Right lobe of liver (tissue), 6 donors: ENCODE results near the gene MED28. TPM values are rescaled to one million over a fixed set of nuclear protein-coding genes. Genes with fewer than 3 reads are reported as not detected.

Experiments used
- ATAC-seq, 4 donors: fragments of 200-7000 bp; cut with Tn5 transposase; one replicate each; pipeline ENCODE4 v1.9.1; 2020; ENCODE audit warnings: mild to moderate bottlenecking in 4 of 4, moderate library complexity in 4 of 4
- DNase-seq, 3 donors: peaks; one replicate each; pipeline ENCODE4 v3.0.0-alpha.2; 2020
- H3K27ac ChIP-seq, 3 donors: fragments of 200-600 bp; one replicate each; pipeline ENCODE4 v1.8.0; 2022
- H3K27me3 ChIP-seq, 2 donors: fragments of 200-600 bp; one replicate each; pipeline ENCODE4 v1.8.0; 2022
- H3K36me3 ChIP-seq, 4 donors: fragments of 200-600 bp; sonication (generic) in 1 of 4; one replicate each; pipeline versions ENCODE4 v1.5.1 to v1.8.0; 2017 to 2022; ENCODE audit warnings: control low read depth in 1 of 4
- H3K4me1 ChIP-seq, 4 donors: fragments of 200-600 bp; sonication (generic) in 1 of 4; one replicate each; pipeline versions ENCODE4 v1.5.1 to v1.8.0; 2017 to 2022; ENCODE audit warnings: control low read depth in 1 of 4
- H3K4me3 ChIP-seq, 3 donors: fragments of 200-600 bp; one replicate each; pipeline ENCODE4 v1.8.0; 2022
- H3K9me3 ChIP-seq, 4 donors: fragments of 200-600 bp; sonication (generic) in 1 of 4; one replicate each; pipeline versions ENCODE4 v1.5.1 to v1.8.0; 2017 to 2022; ENCODE audit warnings: control low read depth in 1 of 4
- CTCF ChIP-seq, 4 donors: fragments of 200-600 bp in 3 of 4; fragments of 450-650 bp in 1 of 4; IDR thresholded peaks; one replicate each; pipeline versions ENCODE4 v1.5.1 to v1.8.0; 2016 to 2022; ENCODE audit warnings: antibody characterized with exemption in 4 of 4, mild to moderate bottlenecking in 2 of 4
- POLR2A ChIP-seq: fragments of 450-650 bp; IDR thresholded peaks from one replicate; pipeline ENCODE4 v1.6.1; 2017; ENCODE audit warnings: antibody characterized with exemption, mild to moderate bottlenecking
- WGBS: methylation state at CpG from one replicate; pipeline ENCODE4 v1.1.6; 2018; ENCODE audit warnings: low coverage, low lambda C conversion rate; ENCODE audit not compliant: insufficient coverage; ENCODE audit errors: missing lambda C conversion rate; 5-methylcytosine and 5-hydroxymethylcytosine counted together
- intact Hi-C, 2 donors: fragments of 100-400 bp; cut with DNase I; formaldehyde crosslinking; loops; one replicate each; pipeline versions ENCODE4 v1.11.2 to v1.14.1; 2022
- total RNA-seq, 6 experiments: library from RNA; depleted of rRNA in 2 of 6; stranded (reverse); fragments of >200 nt in 2 of 6; fragmentation: NEBNext Ultra II Directional in 3 of 6; extraction: Animal tissue kit (Norgen Biotek cat#: 25700) in 3 of 6; gene quantifications; one replicate each; pipeline versions ENCODE4 v1.1.0 to v1.2.4, GENCODE V29; 2016 to 2023
- donor health status: DM: no; HTN: yes; CAD: no.
- donor health status: DM: no; HTN: no; CAD: no.
- donor health status: DM: no; HTN: no; CAD: no.
- donor health status: DM: no; HTN: yes; CAD: no.
- donor health status: DM: no; HTN: yes; CAD: no.

The MED28 gene
- total RNA-seq, 6 experiments from 2014 or later, result 3.8 to 18.6 (median 15.3) TPM

- ATAC-seq (peak in 1 of 4 donors; percentile 18), DNase-seq (no peak)
- Histone ChIP-seq H3K4me3 (no peak overlapping the region), H3K4me1 (no peaks in the 10 kb centered on the region), H3K27me3 (no peaks in the 10 kb centered on the region), H3K9me3 (no peaks in the 10 kb centered on the region), H3K36me3 (no peaks in the 10 kb centered on the region), H3K27ac (no peak overlapping the region)
- intact Hi-C loops, result no loop called here
- TF ChIP-seq POLR2A (no peak), CTCF (IDR thresholded peaks at IDR 0.05) (no peak)
- WGBS, result 11% methylated on average over 1 of the region's 1 CpG
Observed at GRCh38 chr4:17665346-17665745, 50.9 kb downstream of the MED28 start.

GRCh38 chr4:17665852-17666251 lies 51.4 kb downstream of the MED28 start:
- 52% methylated on average over 3 of the region's 3 CpGs for WGBS
- Histone ChIP-seq H3K27me3 (no peaks in the 10 kb centered on the region), H3K36me3 (no peaks in the 10 kb centered on the region), H3K4me1 (no peaks in the 10 kb centered on the region), H3K9me3 (no peaks in the 10 kb centered on the region), H3K4me3 (no peak overlapping the region), H3K27ac (no peak overlapping the region)
- ATAC-seq (no peak), DNase-seq (no peak)
- intact Hi-C loops, result no loop called here
- TF ChIP-seq POLR2A (no peak), CTCF (IDR thresholded peaks at IDR 0.05) (no peak)

GRCh38 chr4:17667253-17667652 lies 52.8 kb downstream of the MED28 start:
- H3K36me3 ChIP-seq, result no peaks in the 10 kb centered on the region
- ATAC-seq, result no peak
- 63% methylated on average over 3 of the region's 3 CpGs for WGBS
- no peaks in the 10 kb centered on the region for H3K27me3 ChIP-seq
- DNase-seq, result no peak
- H3K4me3 ChIP-seq, result no peak overlapping the region
- H3K27ac ChIP-seq, result no peak overlapping the region
- TF ChIP-seq CTCF (IDR thresholded peaks at IDR 0.05) (no peak), POLR2A (no peak)
- H3K4me1 ChIP-seq, result no peaks in the 10 kb centered on the region
- intact Hi-C loops, result no loop called here
- H3K9me3 ChIP-seq, result no peaks in the 10 kb centered on the region

- TF ChIP-seq CTCF (IDR thresholded peaks at IDR 0.05), result no peak
- no peak for TF ChIP-seq POLR2A
- Histone ChIP-seq H3K4me3 (no peak overlapping the region), H3K9me3 (no peaks in the 10 kb centered on the region), H3K27me3 (no peaks in the 10 kb centered on the region), H3K36me3 (no peaks in the 10 kb centered on the region), H3K27ac (no peak overlapping the region), H3K4me1 (no peaks in the 10 kb centered on the region)
- WGBS, result 50% methylated on average over 2 of the region's 3 CpGs
- DNase-seq (no peak), ATAC-seq (no peak)
- intact Hi-C loops, result no loop called here
Observed at GRCh38 chr4:17667653-17668201, 53.3 kb downstream of the MED28 start.

GRCh38 chr4:17670423-17670822 lies 56.0 kb downstream of the MED28 start:
- Histone ChIP-seq H3K4me1 (no peaks in the 10 kb centered on the region), H3K27me3 (no peaks in the 10 kb centered on the region), H3K27ac (no peak overlapping the region), H3K9me3 (no peaks in the 10 kb centered on the region), H3K36me3 (no peaks in the 10 kb centered on the region), H3K4me3 (no peak overlapping the region)
- intact Hi-C loops, result no loop called here
- no peak for ATAC-seq
- TF ChIP-seq POLR2A (no peak), CTCF (IDR thresholded peaks at IDR 0.05) (no peak)
- no peak for DNase-seq
